HG02885 (cell line): Measurements from ENCODE around the gene SH3BP1.

ENCODE experiments used
- ATAC-seq: cut with Tn5 transposase; IDR thresholded peaks from one replicate; pipeline ENCODE4 v1.9.1; 2021; ENCODE audit warnings: mild to moderate bottlenecking; ENCODE audit not compliant: unreplicated experiment, poor library complexity

Gene SH3BP1

GRCh38 chr22:37696657-37697537 lies 57.4 kb downstream of the SH3BP1 start, which contains the start of gene TRIOBP:
TRIOBP (plus strand) TSS chr22:37697048; CDS start chr22:37701366, 4,318 bp downstream.
- peak; percentile 53 for ATAC-seq

- no peak for ATAC-seq
These were observed 58.0 kb downstream of the SH3BP1 start for GRCh38 chr22:37697538-37697835.

GRCh38 chr22:37701141-37701786 lies 61.8 kb downstream of the SH3BP1 start:
- no peak for ATAC-seq

GRCh38 chr22:37703906-37704305 lies 64.4 kb downstream of the SH3BP1 start:
- ATAC-seq = no peak

- no peak for ATAC-seq
These were observed 65.2 kb downstream of the SH3BP1 start for GRCh38 chr22:37704645-37705044.

- ATAC-seq = no peak
These were observed 65.7 kb downstream of the SH3BP1 start for GRCh38 chr22:37705205-37705604.
